Loucy (cell line): Measurements from ENCODE around the gene UBE2K.

Experiments used
- H2AFZ ChIP-seq: fragments of 200-600 bp; sonication (generic); 2 replicates; pipeline ENCODE4 v1.6.0; 2016; ENCODE audit warnings: antibody characterized with exemption, mild to moderate bottlenecking, low read length, moderate library complexity
- H3F3A ChIP-seq: fragments of 200-600 bp; 2 replicates; pipeline ENCODE4 v1.6.0; 2016; ENCODE audit warnings: antibody characterized with exemption, low read depth, mild to moderate bottlenecking
- H3K27me3 ChIP-seq: fragments of 200-600 bp; sonication (generic); 2 replicates; pipeline ENCODE4 v1.6.1; 2014; ENCODE audit warnings: low read length, mild to moderate bottlenecking; ENCODE audit not compliant: insufficient read depth, poor library complexity, severe bottlenecking
- H3K36me3 ChIP-seq: fragments of 200-600 bp; sonication (generic); 2 replicates; pipeline ENCODE4 v1.6.1; 2016; ENCODE audit warnings: low read length; ENCODE audit not compliant: insufficient read depth
- H3K4me1 ChIP-seq: fragments of 200-600 bp; sonication (generic); 2 replicates; pipeline ENCODE4 v1.5.1; 2014; ENCODE audit warnings: low read length, mild to moderate bottlenecking; ENCODE audit not compliant: insufficient read depth, poor library complexity, severe bottlenecking
- H3K4me2 ChIP-seq: fragments of 200-600 bp; sonication (generic); 2 replicates; pipeline ENCODE4 v1.6.0; 2014; ENCODE audit warnings: antibody characterized with exemption, low read length, low read depth, mild to moderate bottlenecking; ENCODE audit not compliant: poor library complexity, severe bottlenecking
- H3K4me3 ChIP-seq: fragments of 200-600 bp; sonication (generic); 2 replicates; pipeline ENCODE4 v1.5.1; 2014; ENCODE audit warnings: low read length, mild to moderate bottlenecking, mixed read lengths; ENCODE audit not compliant: poor library complexity, severe bottlenecking
- H3K79me2 ChIP-seq: fragments of 200-600 bp; sonication (generic); 2 replicates; pipeline ENCODE4 v1.6.1; 2014; ENCODE audit warnings: low read length; ENCODE audit not compliant: insufficient read depth
- H3K9ac ChIP-seq: fragments of 200-600 bp; sonication (generic); 2 replicates; pipeline ENCODE4 v1.6.0; 2014; ENCODE audit warnings: mild to moderate bottlenecking, low read depth, low read length, moderate library complexity; ENCODE audit not compliant: poor library complexity, severe bottlenecking
- H3K9me2 ChIP-seq: fragments of 200-600 bp; sonication (generic); replicated peaks from 2 replicates; pipeline ENCODE4 v1.6.1; 2016; ENCODE audit warnings: low read depth, low read length, mixed read lengths
- H3K9me3 ChIP-seq: fragments of 200-600 bp; sonication (generic); 2 replicates; pipeline ENCODE4 v1.6.1; 2014; ENCODE audit warnings: mild to moderate bottlenecking, antibody characterized with exemption, low read length, low read depth; ENCODE audit not compliant: insufficient read depth
- H4K20me1 ChIP-seq: fragments of 200-600 bp; sonication (generic); 2 replicates; pipeline ENCODE4 v1.6.0; 2014; ENCODE audit warnings: antibody characterized with exemption, low read length, mild to moderate bottlenecking; ENCODE audit not compliant: insufficient read depth, poor library complexity, severe bottlenecking
- EZH2phosphoT487 ChIP-seq: fragments of 200-600 bp; IDR thresholded peaks from 2 replicates; pipeline ENCODE4 v1.6.1; 2018; ENCODE audit warnings: antibody characterized with exemption, mild to moderate bottlenecking, moderate library complexity, borderline replicate concordance
- TF ChIP-seq, protein P1 (sequence below): fragments of 200-600 bp; sonication (generic); conservative IDR thresholded peaks from 2 replicates; pipeline ENCODE4 v1.5.1; 2014; ENCODE audit warnings: mild to moderate bottlenecking, antibody characterized with exemption, low read length

The UBE2K gene

DNA sequence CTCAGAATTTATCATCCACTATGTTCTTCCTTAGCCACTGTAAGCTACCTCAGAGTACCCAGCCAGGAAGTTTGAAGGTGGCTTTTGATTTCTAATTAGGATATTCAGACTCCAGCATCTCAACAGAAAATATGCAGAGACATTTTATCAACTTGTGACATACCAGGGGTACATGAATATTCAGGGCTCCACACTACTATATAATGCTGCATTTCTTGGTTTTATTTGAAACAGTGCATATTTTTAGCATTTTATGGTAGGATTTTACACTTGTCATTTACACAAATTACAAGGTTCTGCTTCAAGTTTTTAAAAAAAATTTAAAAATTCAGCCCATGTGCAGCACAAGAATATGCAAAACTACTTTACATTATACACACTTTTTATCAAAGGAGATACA, 124.7 kb downstream of the UBE2K start:
- H3K9ac ChIP-seq, result no peak overlapping the region
- H3K27me3 ChIP-seq, result no peaks in the 10 kb centered on the region
- H3K79me2 ChIP-seq, result no peaks in the 10 kb centered on the region
- no peaks in the 10 kb centered on the region for H4K20me1 ChIP-seq
- H3K4me2 ChIP-seq, result no peak overlapping the region
- peaks cover 7% of the 10 kb centered on the region for H3K4me1 ChIP-seq
- H3K9me2 ChIP-seq, result no peaks in the 10 kb centered on the region
- 0 out of 2 replicates have a peak, but pooled peaks cover 6% of the 10 kb centered on the region for H3F3A ChIP-seq
- no peak overlapping the region for H3K4me3 ChIP-seq
- no peaks in the 10 kb centered on the region for H3K9me3 ChIP-seq
- H2AFZ ChIP-seq, result no peak overlapping the region
- TF ChIP-seq, protein P1, sequence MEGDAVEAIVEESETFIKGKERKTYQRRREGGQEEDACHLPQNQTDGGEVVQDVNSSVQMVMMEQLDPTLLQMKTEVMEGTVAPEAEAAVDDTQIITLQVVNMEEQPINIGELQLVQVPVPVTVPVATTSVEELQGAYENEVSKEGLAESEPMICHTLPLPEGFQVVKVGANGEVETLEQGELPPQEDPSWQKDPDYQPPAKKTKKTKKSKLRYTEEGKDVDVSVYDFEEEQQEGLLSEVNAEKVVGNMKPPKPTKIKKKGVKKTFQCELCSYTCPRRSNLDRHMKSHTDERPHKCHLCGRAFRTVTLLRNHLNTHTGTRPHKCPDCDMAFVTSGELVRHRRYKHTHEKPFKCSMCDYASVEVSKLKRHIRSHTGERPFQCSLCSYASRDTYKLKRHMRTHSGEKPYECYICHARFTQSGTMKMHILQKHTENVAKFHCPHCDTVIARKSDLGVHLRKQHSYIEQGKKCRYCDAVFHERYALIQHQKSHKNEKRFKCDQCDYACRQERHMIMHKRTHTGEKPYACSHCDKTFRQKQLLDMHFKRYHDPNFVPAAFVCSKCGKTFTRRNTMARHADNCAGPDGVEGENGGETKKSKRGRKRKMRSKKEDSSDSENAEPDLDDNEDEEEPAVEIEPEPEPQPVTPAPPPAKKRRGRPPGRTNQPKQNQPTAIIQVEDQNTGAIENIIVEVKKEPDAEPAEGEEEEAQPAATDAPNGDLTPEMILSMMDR, result no peak
- no peak for TF ChIP-seq EZH2phosphoT487
- H3K36me3 ChIP-seq, result peaks cover 13% of the 10 kb centered on the region; the same call in 1 of the 2 replicates

DNA sequence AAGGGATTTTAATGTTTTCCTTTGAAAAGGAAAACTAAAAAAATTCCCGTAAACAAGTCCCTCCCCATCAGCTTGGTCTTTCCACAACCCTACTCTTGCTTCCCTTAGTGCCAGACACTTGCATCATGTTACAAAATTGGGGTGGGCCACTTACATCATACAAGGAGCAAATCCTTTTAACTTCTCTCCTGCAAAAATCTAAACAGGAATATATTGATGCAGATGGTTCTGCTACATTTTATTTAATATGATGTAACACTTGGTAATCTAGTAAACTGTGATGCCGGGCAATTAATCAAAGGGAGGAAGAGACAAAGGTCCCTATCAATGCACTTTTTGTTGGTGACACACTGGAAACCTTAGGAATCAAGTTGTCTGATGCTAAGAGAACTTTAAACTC, 125.3 kb downstream of the UBE2K start:
- no peak overlapping the region for H3K4me2 ChIP-seq
- H3K27me3 ChIP-seq, result no peaks in the 10 kb centered on the region
- no peak overlapping the region for H3K9ac ChIP-seq
- H3F3A ChIP-seq, result 0 out of 2 replicates have a peak, but pooled peaks cover 6% of the 10 kb centered on the region
- H3K9me2 ChIP-seq, result no peaks in the 10 kb centered on the region
- peaks cover 7% of the 10 kb centered on the region for H3K4me1 ChIP-seq
- H3K79me2 ChIP-seq, result no peaks in the 10 kb centered on the region
- no peaks in the 10 kb centered on the region for H3K9me3 ChIP-seq
- peaks cover 13% of the 10 kb centered on the region; the same call in 1 of the 2 replicates for H3K36me3 ChIP-seq
- H3K4me3 ChIP-seq, result no peak overlapping the region
- no peaks in the 10 kb centered on the region for H4K20me1 ChIP-seq
- no peak overlapping the region for H2AFZ ChIP-seq
- TF ChIP-seq, protein P1, result no peak
- TF ChIP-seq EZH2phosphoT487, result no peak

DNA sequence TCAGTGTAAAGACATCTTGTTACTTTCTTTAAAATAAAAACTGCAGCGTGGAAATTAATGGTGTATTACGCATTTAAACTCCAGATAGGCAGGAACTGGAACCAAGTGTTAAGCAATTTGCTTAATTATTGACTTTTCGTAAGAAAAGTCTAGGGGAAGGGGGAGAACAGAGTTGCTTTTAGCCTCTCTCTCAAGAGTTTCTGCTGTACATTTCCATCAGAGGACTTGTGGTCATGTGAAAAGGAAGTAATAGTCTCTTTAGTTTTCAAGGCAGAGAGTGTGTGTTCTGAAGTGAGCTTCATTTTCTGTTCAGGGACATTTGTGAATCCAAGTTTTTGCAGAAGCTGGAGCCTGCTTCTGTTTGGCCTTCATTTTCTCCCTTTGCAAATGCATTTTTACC, 127.2 kb downstream of the UBE2K start:
- TF ChIP-seq EZH2phosphoT487, result no peak
- TF ChIP-seq, protein P1, result no peak
- no peak overlapping the region for H3K4me3 ChIP-seq
- H3K9ac ChIP-seq, result no peak overlapping the region
- H3K4me2 ChIP-seq, result no peak overlapping the region
- H2AFZ ChIP-seq, result no peak overlapping the region
- no peaks in the 10 kb centered on the region for H3K9me2 ChIP-seq
- H3F3A ChIP-seq, result 0 out of 2 replicates have a peak, but pooled peaks cover 6% of the 10 kb centered on the region
- H4K20me1 ChIP-seq, result no peaks in the 10 kb centered on the region
- H3K27me3 ChIP-seq, result no peaks in the 10 kb centered on the region
- H3K79me2 ChIP-seq, result no peaks in the 10 kb centered on the region
- H3K36me3 ChIP-seq, result peaks cover 21% of the 10 kb centered on the region; the same call in 1 of the 2 replicates
- no peaks in the 10 kb centered on the region for H3K9me3 ChIP-seq
- peaks cover 7% of the 10 kb centered on the region for H3K4me1 ChIP-seq
